CD14-positive monocyte (primary cell): ENCODE results near the gene FXYD3. TPM values are rescaled to one million over a fixed set of nuclear protein-coding genes. Genes with fewer than 3 reads are reported as not detected.

Experiments used
- DNase-seq, 3 donors: peaks; one replicate each; pipeline ENCODE4 v3.0.0-alpha.2; 2011 to 2022
- H2AFZ ChIP-seq: 2 replicates; pipeline ENCODE4 v1.6.0; 2012; ENCODE audit warnings: mild to moderate bottlenecking, low read depth, low read length, inconsistent platforms; ENCODE audit not compliant: insufficient read depth, poor library complexity, severe bottlenecking
- H3K27ac ChIP-seq, 2 donors: 1 replicate in 1 of 2; 2 replicates in 1 of 2; pipeline ENCODE4 v1.5.1; 2012 to 2013; ENCODE audit warnings: low read length in 2 of 2, control low read depth in 1 of 2, inconsistent platforms in 1 of 2, low read depth in 1 of 2, mild to moderate bottlenecking in 1 of 2
- H3K27me3 ChIP-seq, 2 donors: one replicate each; pipeline versions ENCODE4 v1.6.0 to v1.6.1; 2011 to 2013; ENCODE audit warnings: low read length in 2 of 2; ENCODE audit not compliant: control insufficient read depth in 2 of 2, insufficient read depth in 2 of 2
- H3K36me3 ChIP-seq, 2 donors: replicated peaks in 1 of 2; 1 replicate in 1 of 2; 2 replicates in 1 of 2; pipeline versions ENCODE4 v1.5.1 to v1.6.1; 2012 to 2013; ENCODE audit warnings: low read length in 2 of 2, control low read depth in 1 of 2, inconsistent platforms in 1 of 2, mild to moderate bottlenecking in 1 of 2; ENCODE audit not compliant: insufficient read depth in 2 of 2, control insufficient read depth in 1 of 2
- H3K4me1 ChIP-seq, 2 donors: 1 replicate in 1 of 2; 2 replicates in 1 of 2; pipeline versions ENCODE4 v1.5.1 to v1.6.1; 2012 to 2013; ENCODE audit warnings: low read length in 2 of 2, control low read depth in 1 of 2, inconsistent platforms in 1 of 2, mild to moderate bottlenecking in 1 of 2, moderate library complexity in 1 of 2; ENCODE audit not compliant: insufficient read depth in 2 of 2, control insufficient read depth in 1 of 2
- H3K4me2 ChIP-seq: replicated peaks from 2 replicates; pipeline ENCODE3; 2012; ENCODE audit warnings: low read length, moderate library complexity, mild to moderate bottlenecking; ENCODE audit not compliant: poor library complexity, severe bottlenecking; ENCODE audit errors: extremely low read depth
- H3K4me3 ChIP-seq, 3 experiments: fragments of 200-600 bp in 1 of 3; sonication (generic) in 1 of 3; replicated peaks in 1 of 3; 1 replicate in 2 of 3; 2 replicates in 1 of 3; pipeline ENCODE4 v1.5.1; 2011 to 2013; ENCODE audit warnings: low read length in 3 of 3, mild to moderate bottlenecking in 3 of 3, control low read depth in 2 of 3, low read depth in 2 of 3, inconsistent platforms in 1 of 3, moderate library complexity in 1 of 3
- H3K79me2 ChIP-seq: 2 replicates; pipeline ENCODE4 v1.6.0; 2012; ENCODE audit warnings: mild to moderate bottlenecking, control low read depth, inconsistent platforms, low read length, moderate library complexity; ENCODE audit not compliant: insufficient read depth
- H3K9ac ChIP-seq: 2 replicates; pipeline ENCODE4 v1.6.0; 2017; ENCODE audit warnings: low read length, mild to moderate bottlenecking; ENCODE audit not compliant: insufficient read depth, poor library complexity, severe bottlenecking
- H3K9me3 ChIP-seq, 2 donors: replicated peaks in 1 of 2; 1 replicate in 1 of 2; 2 replicates in 1 of 2; pipeline versions ENCODE4 v1.5.1 to v1.6.1; 2012 to 2013; ENCODE audit warnings: low read length in 2 of 2, control low read depth in 1 of 2; ENCODE audit not compliant: control insufficient read depth in 1 of 2, insufficient read depth in 1 of 2
- H4K20me1 ChIP-seq: 2 replicates; pipeline ENCODE4 v1.6.0; 2012; ENCODE audit warnings: mild to moderate bottlenecking, low read length, control low read depth, moderate library complexity; ENCODE audit not compliant: insufficient read depth
- H3K27ac Mint-ChIP-seq, 7 donors: one replicate each; pipeline ENCODE4 v1.8.0; 2020; ENCODE audit warnings: mild to moderate bottlenecking in 7 of 7, mixed read lengths in 7 of 7, moderate library complexity in 6 of 7, inconsistent platforms in 2 of 7
- H3K27me3 Mint-ChIP-seq, 3 donors: one replicate each; pipeline ENCODE4 v1.8.0; 2021 to 2022; ENCODE audit warnings: low read depth in 3 of 3, mild to moderate bottlenecking in 3 of 3, mixed read lengths in 3 of 3, moderate library complexity in 3 of 3, inconsistent platforms in 1 of 3
- H3K36me3 Mint-ChIP-seq, 2 donors: one replicate each; pipeline ENCODE4 v1.8.0; 2020; ENCODE audit warnings: mixed read lengths in 2 of 2, inconsistent platforms in 1 of 2, mild to moderate bottlenecking in 1 of 2
- H3K4me1 Mint-ChIP-seq: one replicate; pipeline ENCODE4 v1.8.0; 2020; ENCODE audit warnings: mild to moderate bottlenecking, mixed read lengths
- H3K4me3 Mint-ChIP-seq, 2 donors: one replicate each; pipeline ENCODE4 v1.8.0; 2020; ENCODE audit warnings: mild to moderate bottlenecking in 2 of 2, mixed read lengths in 2 of 2, moderate library complexity in 1 of 2
- H3K9me3 Mint-ChIP-seq, 7 donors: one replicate each; pipeline ENCODE4 v1.8.0; 2020 to 2022; ENCODE audit warnings: mixed read lengths in 7 of 7, mild to moderate bottlenecking in 6 of 7, moderate library complexity in 6 of 7, inconsistent platforms in 2 of 7
- WGBS: methylation state at CpG from one replicate; pipeline ENCODE4 v1.1.5; 2013; ENCODE audit warnings: missing lambda C conversion rate; ENCODE audit not compliant: insufficient coverage; 5-methylcytosine and 5-hydroxymethylcytosine counted together
- intact Hi-C, 2 donors: fragments of 100-400 bp; cut with micrococcal nuclease; formaldehyde crosslinking; loops; one replicate each; pipeline versions ENCODE4 v1.15.0 to v1.15.1; 2023
- polyA plus RNA-seq, 3 donors: library from polyadenylated mRNA; depleted of rRNA in 1 of 3; unstranded in 2 of 3; stranded (reverse) in 1 of 3; fragments of 300-500 nt in 2 of 3; fragments of >200 nt in 1 of 3; fragmentation: Illumina TruSeq in 2 of 3; gene quantifications; 1 replicate in 2 of 3; 2 replicates in 1 of 3; pipeline ENCODE4 v1.2.3, GENCODE V29; 2012 to 2021
- TF ChIP-seq, protein P1 (sequence below): fragments of 200-600 bp; IDR thresholded peaks from one replicate; pipeline ENCODE4 v1.8.0; 2022; ENCODE audit warnings: antibody characterized with exemption, mild to moderate bottlenecking

Gene FXYD3
- polyA plus RNA-seq, 3 donors, result not detected

DNA sequence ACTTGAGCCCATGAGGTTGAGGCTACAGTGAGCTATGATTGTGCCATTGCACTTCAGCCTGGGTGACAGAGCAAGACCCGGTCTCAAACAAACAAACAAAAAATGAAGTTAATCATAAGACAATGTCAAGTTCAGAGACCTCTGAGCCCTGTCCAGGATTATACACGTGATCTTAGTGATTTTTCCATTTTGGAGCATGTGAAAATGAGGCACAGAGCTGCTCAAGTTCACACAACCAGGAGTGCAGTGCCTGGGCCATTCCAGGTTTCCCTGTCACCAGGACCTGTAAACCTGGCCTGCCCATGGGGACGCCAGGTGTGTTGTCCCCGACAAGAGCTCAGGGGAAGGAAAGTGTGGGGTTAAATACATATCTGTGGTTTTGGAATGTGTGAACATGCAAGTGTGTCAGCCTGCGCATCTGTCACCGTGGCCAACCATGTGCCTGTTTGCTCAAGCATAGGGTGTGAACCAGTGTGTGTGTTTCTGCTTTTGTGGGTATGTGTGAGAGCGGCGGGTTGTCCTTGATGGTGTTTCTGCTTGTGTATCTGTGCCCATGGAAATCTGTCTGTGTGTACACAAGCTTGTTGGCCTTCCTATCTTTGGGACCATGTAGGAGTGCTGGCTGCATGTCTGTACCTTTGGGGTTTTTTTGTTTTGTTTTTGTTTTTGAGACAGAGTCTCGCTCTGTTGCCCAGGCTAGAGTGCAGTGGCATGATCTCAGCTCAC lies 21.5 kb downstream of the FXYD3 start:
- Histone ChIP-seq H3K4me3 (no peak overlapping the region), H3K9me3 (no peaks in the 10 kb centered on the region), H2AFZ (no peak overlapping the region), H3K79me2 (no peaks in the 10 kb centered on the region), H4K20me1 (no peaks in the 10 kb centered on the region), H3K27ac (no peak overlapping the region), H3K4me1 (peaks cover 40 to 41% of the 10 kb centered on the region in 2 donors), H3K36me3 (no peaks in the 10 kb centered on the region), H3K9ac (no peak overlapping the region), H3K4me2 (no peak overlapping the region), H3K27me3 (peaks cover under 1 to 6% of the 10 kb centered on the region in 2 donors)
- peak overlapping the region in 1 of 2 donors; percentile 29 for H3K4me3 Mint-ChIP-seq
- WGBS, result 72% methylated on average over 8 of the region's 9 CpGs
- H3K4me1 Mint-ChIP-seq, result peaks cover 40% of the 10 kb centered on the region
- H3K9me3 Mint-ChIP-seq, result peaks cover 0 to 3% (median 0%) of the 10 kb centered on the region in 7 donors
- TF ChIP-seq, protein P1, sequence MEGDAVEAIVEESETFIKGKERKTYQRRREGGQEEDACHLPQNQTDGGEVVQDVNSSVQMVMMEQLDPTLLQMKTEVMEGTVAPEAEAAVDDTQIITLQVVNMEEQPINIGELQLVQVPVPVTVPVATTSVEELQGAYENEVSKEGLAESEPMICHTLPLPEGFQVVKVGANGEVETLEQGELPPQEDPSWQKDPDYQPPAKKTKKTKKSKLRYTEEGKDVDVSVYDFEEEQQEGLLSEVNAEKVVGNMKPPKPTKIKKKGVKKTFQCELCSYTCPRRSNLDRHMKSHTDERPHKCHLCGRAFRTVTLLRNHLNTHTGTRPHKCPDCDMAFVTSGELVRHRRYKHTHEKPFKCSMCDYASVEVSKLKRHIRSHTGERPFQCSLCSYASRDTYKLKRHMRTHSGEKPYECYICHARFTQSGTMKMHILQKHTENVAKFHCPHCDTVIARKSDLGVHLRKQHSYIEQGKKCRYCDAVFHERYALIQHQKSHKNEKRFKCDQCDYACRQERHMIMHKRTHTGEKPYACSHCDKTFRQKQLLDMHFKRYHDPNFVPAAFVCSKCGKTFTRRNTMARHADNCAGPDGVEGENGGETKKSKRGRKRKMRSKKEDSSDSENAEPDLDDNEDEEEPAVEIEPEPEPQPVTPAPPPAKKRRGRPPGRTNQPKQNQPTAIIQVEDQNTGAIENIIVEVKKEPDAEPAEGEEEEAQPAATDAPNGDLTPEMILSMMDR, result no peak
- H3K36me3 Mint-ChIP-seq, result no peaks in the 10 kb centered on the region
- DNase-seq, result no peak
- intact Hi-C loops, result loop anchor here (5.0 to 10.0 kb wide), 2 partner anchors 70 to 162 kb away; no protein-coding TSS in a partner anchor
- H3K27ac Mint-ChIP-seq, result peak overlapping the region in 1 of 7 donors; percentile 37
- peaks cover 6 to 16% (median 7%) of the 10 kb centered on the region in 3 donors for H3K27me3 Mint-ChIP-seq

DNA sequence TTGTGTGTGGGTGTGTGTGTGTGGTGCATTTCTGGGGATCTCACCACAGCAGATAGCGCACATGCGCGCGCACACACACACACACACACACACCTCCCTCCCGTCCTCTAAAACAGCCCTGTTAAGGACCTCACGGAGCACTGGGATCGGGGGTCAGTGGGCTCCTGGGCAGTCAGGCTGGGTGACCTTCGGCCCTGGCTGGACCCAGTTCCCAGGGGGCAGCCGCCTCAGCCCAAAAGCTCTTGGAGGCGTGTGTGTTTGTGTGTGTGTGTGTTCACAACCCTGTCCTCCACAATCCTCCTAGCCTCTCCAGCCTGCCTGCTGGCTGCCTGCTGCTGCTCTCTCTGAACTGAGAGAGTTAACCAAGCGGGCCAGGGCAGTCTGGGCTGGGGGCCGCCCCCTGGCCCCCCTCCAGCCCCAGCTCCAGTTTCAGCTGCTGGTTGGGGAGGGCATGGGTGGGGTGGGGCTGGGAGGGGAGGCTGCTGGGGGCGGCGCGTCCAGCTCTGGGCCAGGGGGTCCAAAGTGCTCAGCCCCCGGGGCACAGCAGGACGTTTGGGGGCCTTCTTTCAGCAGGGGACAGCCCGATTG lies 22.8 kb downstream of the FXYD3 start, which contains the start of gene FXYD1:
FXYD1 (plus strand) TSS at position 520 of the 588 bp plus-strand sequence. CDS start 1,256 bp downstream, outside the sequence.
- peak within 1 kb of the TSS in 1 of 2 donors; percentile 46 for H3K4me3 Mint-ChIP-seq
- no peak within 1 kb of the TSS for H3K27ac ChIP-seq
- no peak within 1 kb of the TSS for H3K9ac ChIP-seq
- H3K9me3 ChIP-seq, result no peaks in the 10 kb centered on the region
- intact Hi-C loops, result loop anchor here (5.0 to 10.0 kb wide), 2 partner anchors 71 to 164 kb away; no protein-coding TSS in a partner anchor
- peaks cover 47 to 49% of the 10 kb centered on the region in 2 donors for H3K4me1 ChIP-seq
- DNase-seq, result no peak
- H3K4me3 ChIP-seq, result no peak within 1 kb of the TSS
- TF ChIP-seq, protein P1, result no peak
- H3K9me3 Mint-ChIP-seq, result peaks cover 0 to 3% (median 0%) of the 10 kb centered on the region in 7 donors
- no peak within 1 kb of the TSS for H3K4me2 ChIP-seq
- H2AFZ ChIP-seq, result peak within 1 kb of the TSS; percentile 38
- H3K36me3 ChIP-seq, result no peaks in the 10 kb centered on the region
- H3K27me3 Mint-ChIP-seq, result peaks cover 12 to 28% (median 14%) of the 10 kb centered on the region in 3 donors
- WGBS, result 96% methylated on average over 9 of the region's 18 CpGs
- peaks cover 9 to 17% of the 10 kb centered on the region in 2 donors for H3K27me3 ChIP-seq
- H3K36me3 Mint-ChIP-seq, result no peaks in the 10 kb centered on the region
- H3K4me1 Mint-ChIP-seq, result peaks cover 48% of the 10 kb centered on the region
- H4K20me1 ChIP-seq, result no peaks in the 10 kb centered on the region
- H3K79me2 ChIP-seq, result no peaks in the 10 kb centered on the region
- peak within 1 kb of the TSS in 4 of 7 donors; percentile 52 to 85 (median 65) for H3K27ac Mint-ChIP-seq
